DND-41 (cell line): ENCODE data around the gene PSEN2.
"Not testable (repeated sequence)": the region's sequence is repeated elsewhere in the genome, so short reads cannot be mapped to it uniquely, and the experiment has no call there.

Experiments
- ATAC-seq: fragments of 200-7000 bp; cut with Tn5 transposase; 3 replicates; pipeline ENCODE4 v1.9.1; 2021; ENCODE audit warnings: low read depth; ENCODE audit not compliant: insufficient read depth
- DNase-seq: peaks from one replicate; pipeline ENCODE4 v3.0.0-alpha.2; 2020
- H2AFZ ChIP-seq: 2 replicates; pipeline ENCODE4 v1.6.0; 2012; ENCODE audit warnings: low read depth, low read length
- H3K27ac ChIP-seq: 2 replicates; pipeline ENCODE4 v1.5.1; 2012; ENCODE audit warnings: low read length, inconsistent platforms
- H3K27me3 ChIP-seq: fragments of 200-600 bp; sonication (generic); 2 replicates; pipeline ENCODE4 v1.6.0; 2012; ENCODE audit warnings: low read length, mild to moderate bottlenecking, inconsistent platforms; ENCODE audit not compliant: insufficient read depth, poor library complexity
- H3K36me3 ChIP-seq: 2 replicates; pipeline ENCODE4 v1.5.1; 2012; ENCODE audit warnings: low read length, inconsistent platforms; ENCODE audit not compliant: insufficient read depth
- H3K4me1 ChIP-seq: 2 replicates; pipeline ENCODE4 v1.5.1; 2012; ENCODE audit warnings: mild to moderate bottlenecking, low read length; ENCODE audit not compliant: insufficient read depth
- H3K4me2 ChIP-seq: 2 replicates; pipeline ENCODE4 v1.6.0; 2012; ENCODE audit warnings: mild to moderate bottlenecking, moderate library complexity, low read length, inconsistent platforms; ENCODE audit not compliant: insufficient read depth
- H3K4me3 ChIP-seq, 2 experiments: fragments of 200-600 bp in 1 of 2; shearing (Covaris generic) in 1 of 2; 2 replicates each; pipeline ENCODE4 v1.5.1; 2012 to 2016; ENCODE audit warnings: inconsistent platforms in 2 of 2, low read length in 2 of 2, mild to moderate bottlenecking in 2 of 2, low read depth in 1 of 2, moderate library complexity in 1 of 2
- H3K79me2 ChIP-seq: 2 replicates; pipeline ENCODE4 v1.6.0; 2012; ENCODE audit warnings: low read length, inconsistent platforms; ENCODE audit not compliant: insufficient read depth
- H3K9ac ChIP-seq: 2 replicates; pipeline ENCODE4 v1.6.0; 2012; ENCODE audit warnings: low read depth, mild to moderate bottlenecking, inconsistent platforms, low read length, moderate library complexity
- H3K9me3 ChIP-seq: 2 replicates; pipeline ENCODE4 v1.5.1; 2012; ENCODE audit warnings: low read length, moderate library complexity, mild to moderate bottlenecking, inconsistent platforms; ENCODE audit not compliant: insufficient read depth, severe bottlenecking
- H4K20me1 ChIP-seq: 2 replicates; pipeline ENCODE4 v1.6.0; 2012; ENCODE audit warnings: low read length; ENCODE audit not compliant: insufficient read depth
- EZH2 ChIP-seq: IDR thresholded peaks from 3 replicates; pipeline ENCODE4 v1.6.1; 2012; ENCODE audit warnings: borderline replicate concordance, low read depth, mild to moderate bottlenecking, moderate library complexity, low read length, inconsistent platforms; ENCODE audit not compliant: severe bottlenecking
- TF ChIP-seq, protein P1 (sequence below): IDR thresholded peaks from 2 replicates; pipeline ENCODE4 v1.5.1; 2012; ENCODE audit warnings: borderline replicate concordance, low read length, moderate library complexity, mild to moderate bottlenecking; ENCODE audit not compliant: poor library complexity, severe bottlenecking; ENCODE audit errors: extremely low read depth

The PSEN2 gene

DNA sequence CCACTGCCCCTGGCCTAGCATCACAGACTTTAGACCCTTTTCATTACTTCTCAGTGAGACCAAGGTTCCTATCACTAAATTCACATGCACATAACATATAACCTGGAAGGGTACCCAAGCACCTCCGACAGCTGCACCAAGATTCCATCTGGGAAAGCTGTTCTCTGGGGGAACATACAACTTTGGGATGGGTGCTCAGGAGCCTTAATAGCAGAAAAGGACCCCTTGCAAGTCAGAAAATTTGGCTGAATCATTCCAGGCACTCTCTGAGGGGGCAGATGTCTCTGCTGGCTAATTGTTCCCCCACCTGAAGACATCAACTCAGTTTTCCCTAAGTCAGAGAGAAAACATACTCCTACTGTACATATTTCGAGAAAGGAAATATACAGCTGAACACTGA is 41.3 kb upstream of the PSEN2 start:
- Histone ChIP-seq H3K9me3 (no peaks in the 10 kb centered on the region), H2AFZ (no peak overlapping the region), H3K79me2 (no peaks in the 10 kb centered on the region), H3K36me3 (no peaks in the 10 kb centered on the region), H3K4me1 (peaks cover 9% of the 10 kb centered on the region), H4K20me1 (no peaks in the 10 kb centered on the region), H3K9ac (no peak overlapping the region), H3K4me2 (no peak overlapping the region), H3K4me3 (no peak overlapping the region), H3K27ac (no peak overlapping the region), H3K27me3 (no peaks in the 10 kb centered on the region)
- ATAC-seq (no peak), DNase-seq (no peak)
- TF ChIP-seq EZH2, result no peak

DNA sequence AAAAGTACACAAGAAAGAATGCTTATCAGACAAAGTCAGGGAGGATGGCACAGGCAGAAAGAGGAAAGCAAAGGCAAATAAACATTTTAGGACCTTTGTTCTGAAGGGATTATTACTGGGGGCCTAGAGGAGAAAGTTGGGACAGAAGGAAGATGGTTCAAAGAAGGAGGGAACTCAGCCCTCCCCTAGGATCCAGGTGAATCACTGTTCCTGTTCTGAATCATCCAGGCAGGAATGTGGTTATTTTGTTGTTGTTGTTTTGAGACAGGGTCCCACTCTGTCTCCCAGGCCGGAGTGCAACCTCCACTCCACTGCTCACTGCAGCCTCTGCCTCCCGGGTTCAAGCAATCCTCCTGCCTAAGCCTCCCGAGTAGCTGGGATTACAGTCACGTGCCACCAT is 38.5 kb upstream of the PSEN2 start:
- no peak overlapping the region for H3K9ac ChIP-seq
- no peak overlapping the region for H3K4me3 ChIP-seq
- DNase-seq (no peak), ATAC-seq (no peak)
- no peak overlapping the region for H3K27ac ChIP-seq
- H3K36me3 ChIP-seq, result no peaks in the 10 kb centered on the region
- no peak overlapping the region for H2AFZ ChIP-seq
- TF ChIP-seq EZH2, result no peak
- TF ChIP-seq, protein P1, sequence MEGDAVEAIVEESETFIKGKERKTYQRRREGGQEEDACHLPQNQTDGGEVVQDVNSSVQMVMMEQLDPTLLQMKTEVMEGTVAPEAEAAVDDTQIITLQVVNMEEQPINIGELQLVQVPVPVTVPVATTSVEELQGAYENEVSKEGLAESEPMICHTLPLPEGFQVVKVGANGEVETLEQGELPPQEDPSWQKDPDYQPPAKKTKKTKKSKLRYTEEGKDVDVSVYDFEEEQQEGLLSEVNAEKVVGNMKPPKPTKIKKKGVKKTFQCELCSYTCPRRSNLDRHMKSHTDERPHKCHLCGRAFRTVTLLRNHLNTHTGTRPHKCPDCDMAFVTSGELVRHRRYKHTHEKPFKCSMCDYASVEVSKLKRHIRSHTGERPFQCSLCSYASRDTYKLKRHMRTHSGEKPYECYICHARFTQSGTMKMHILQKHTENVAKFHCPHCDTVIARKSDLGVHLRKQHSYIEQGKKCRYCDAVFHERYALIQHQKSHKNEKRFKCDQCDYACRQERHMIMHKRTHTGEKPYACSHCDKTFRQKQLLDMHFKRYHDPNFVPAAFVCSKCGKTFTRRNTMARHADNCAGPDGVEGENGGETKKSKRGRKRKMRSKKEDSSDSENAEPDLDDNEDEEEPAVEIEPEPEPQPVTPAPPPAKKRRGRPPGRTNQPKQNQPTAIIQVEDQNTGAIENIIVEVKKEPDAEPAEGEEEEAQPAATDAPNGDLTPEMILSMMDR, result no peak
- H3K9me3 ChIP-seq, result no peaks in the 10 kb centered on the region
- no peaks in the 10 kb centered on the region for H3K27me3 ChIP-seq
- H3K79me2 ChIP-seq, result no peaks in the 10 kb centered on the region
- H3K4me1 ChIP-seq, result peaks cover 9% of the 10 kb centered on the region
- no peaks in the 10 kb centered on the region for H4K20me1 ChIP-seq
- no peak overlapping the region for H3K4me2 ChIP-seq

DNA sequence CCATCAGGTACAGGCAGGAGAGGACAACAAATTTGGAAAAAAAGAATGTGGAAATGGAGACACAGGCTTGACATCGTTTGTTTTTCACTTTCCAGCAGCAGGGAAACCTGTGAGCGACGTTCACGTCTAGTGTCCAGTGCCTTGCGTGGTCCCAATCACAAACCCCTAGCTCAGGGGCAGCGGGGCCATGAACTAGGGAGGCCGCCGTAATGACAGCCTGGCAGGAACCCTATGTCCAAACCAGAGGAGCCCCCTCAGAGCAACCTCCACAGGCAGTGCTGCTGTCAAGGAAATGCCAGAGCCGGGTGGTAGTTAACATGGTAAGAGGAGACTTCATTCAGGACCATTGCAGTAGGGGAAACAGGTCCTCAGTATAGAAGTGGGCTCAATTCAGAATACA is 37.8 kb upstream of the PSEN2 start:
- DNase-seq (no peak), ATAC-seq (no peak)
- Histone ChIP-seq H3K9ac (no peak overlapping the region), H3K27ac (no peak overlapping the region), H3K79me2 (no peaks in the 10 kb centered on the region), H3K4me2 (no peak overlapping the region), H2AFZ (no peak overlapping the region), H4K20me1 (no peaks in the 10 kb centered on the region), H3K27me3 (no peaks in the 10 kb centered on the region), H3K4me1 (peaks cover 7% of the 10 kb centered on the region), H3K9me3 (no peaks in the 10 kb centered on the region), H3K4me3 (no peak overlapping the region), H3K36me3 (no peaks in the 10 kb centered on the region)
- TF ChIP-seq EZH2, result no peak

DNA sequence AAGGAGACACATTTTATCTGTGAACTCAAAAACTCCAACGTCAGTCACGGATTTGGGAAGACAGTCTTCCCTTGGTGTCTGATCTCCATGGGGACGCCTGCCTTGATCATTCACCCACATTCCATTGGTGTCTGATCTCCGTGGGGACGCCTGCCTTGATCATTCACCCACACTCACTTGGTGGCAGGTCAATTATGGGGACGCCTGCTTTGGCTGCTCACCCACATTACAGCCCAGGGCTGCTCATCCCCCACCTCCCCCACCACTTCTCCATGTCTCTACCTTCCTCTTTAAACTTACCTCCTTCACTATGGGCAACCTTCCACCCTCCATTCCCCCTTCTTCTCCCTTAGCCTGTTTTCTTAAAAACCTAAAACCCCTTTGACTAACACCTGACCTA is 36.2 kb upstream of the PSEN2 start:
- DNase-seq, ATAC-seq, H3K9ac ChIP-seq, H4K20me1 ChIP-seq, H3K27me3 ChIP-seq, H3K4me3 ChIP-seq, H3K79me2 ChIP-seq, H3K4me2 ChIP-seq, H3K36me3 ChIP-seq, H3K27ac ChIP-seq, H3K4me1 ChIP-seq, H2AFZ ChIP-seq, H3K9me3 ChIP-seq: not testable (repeated sequence)

DNA sequence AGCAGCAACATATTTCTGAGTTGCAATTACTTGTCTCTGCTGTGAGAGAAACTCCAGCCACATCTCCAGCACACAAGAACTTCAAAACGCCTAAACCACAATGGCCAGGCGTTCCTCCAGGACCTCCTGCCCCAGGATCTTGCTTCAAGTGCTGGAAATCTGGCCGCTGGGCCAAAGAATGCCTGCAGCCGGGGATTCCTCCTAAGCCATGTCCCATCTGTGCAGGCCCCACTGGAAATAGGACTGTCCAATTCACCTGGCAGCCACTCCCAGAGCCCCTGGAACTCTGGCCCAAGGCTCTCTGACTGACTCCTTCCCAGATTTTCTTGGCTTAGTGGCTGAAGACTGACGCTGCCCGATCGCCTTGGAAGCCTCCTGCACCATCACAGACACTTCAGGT is 35.0 kb upstream of the PSEN2 start:
- H3K79me2 ChIP-seq, H3K4me2 ChIP-seq, H3K27me3 ChIP-seq, H2AFZ ChIP-seq, DNase-seq, H3K9me3 ChIP-seq, H3K36me3 ChIP-seq, ATAC-seq, H4K20me1 ChIP-seq, H3K4me3 ChIP-seq, H3K9ac ChIP-seq, H3K27ac ChIP-seq, H3K4me1 ChIP-seq: not testable (repeated sequence)

DNA sequence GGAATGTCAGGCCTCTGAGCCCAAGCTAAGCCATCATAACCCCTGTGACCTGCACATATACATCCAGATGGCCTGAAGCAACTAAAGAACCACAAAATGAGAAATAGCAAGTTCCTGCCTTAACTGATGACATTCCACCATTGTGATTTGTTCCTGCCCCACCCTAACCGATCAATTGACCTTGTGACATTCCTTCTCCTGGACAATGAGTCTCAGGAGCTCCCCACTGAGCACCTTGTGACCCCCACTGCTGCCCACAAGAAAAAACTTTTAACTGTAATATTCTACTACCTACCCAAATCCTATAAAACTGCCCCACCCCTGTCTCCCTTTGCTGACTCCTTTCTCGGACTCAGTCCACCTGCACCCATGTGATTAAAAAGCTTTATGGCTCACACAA is 32.5 kb upstream of the PSEN2 start:
- not testable (repeated sequence) for H2AFZ ChIP-seq, H4K20me1 ChIP-seq, H3K4me2 ChIP-seq, H3K4me1 ChIP-seq, DNase-seq, H3K27ac ChIP-seq, H3K27me3 ChIP-seq, ATAC-seq, H3K9me3 ChIP-seq, H3K4me3 ChIP-seq, H3K36me3 ChIP-seq, H3K79me2 ChIP-seq, H3K9ac ChIP-seq
